ENCODE data around the gene METRNL. TPM values are rescaled to one million over a fixed set of nuclear protein-coding genes. Genes with fewer than 3 reads are reported as not detected.
"Not testable (repeated sequence)": the region's sequence is repeated elsewhere in the genome, so short reads cannot be mapped to it uniquely, and the experiment has no call there.

METRNL gene
- total RNA-seq, 4 donors from 2014 or later: 25.0 to 44.4 (median 35.8) TPM

GRCh38 chr17:83053739-83054451 is 25.5 kb upstream of the METRNL start:
- Histone ChIP-seq H3K36me3 (no peaks in the 10 kb centered on the region), H3K4me3 (no peak overlapping the region), H3K4me1 (peaks cover 4 to 9% of the 10 kb centered on the region in 2 donors), H3K9me3 (no peaks in the 10 kb centered on the region), H3K27ac (peak overlapping the region; percentile 59 to 81), H3K27me3 (no peaks in the 10 kb centered on the region)
- intact Hi-C loops (cut with DNase I; ENCODE audit: low total_unique reads): no loop called here
- DNase-seq: peak; percentile 21 to 67
- no peak for TF ChIP-seq CTCF (IDR thresholded peaks at IDR 0.05)
- TF ChIP-seq POLR2A (IDR thresholded peaks at IDR 0.05): no peak

GRCh38 chr17:83054518-83055125 is 24.8 kb upstream of the METRNL start:
- TF ChIP-seq CTCF (IDR thresholded peaks at IDR 0.05) (no peak), POLR2A (IDR thresholded peaks at IDR 0.05) (no peak)
- intact Hi-C loops (cut with DNase I; ENCODE audit: low total_unique reads): no loop called here
- no peaks in the 10 kb centered on the region for H3K9me3 ChIP-seq
- H3K36me3 ChIP-seq: no peaks in the 10 kb centered on the region
- H3K4me1 ChIP-seq: peaks cover 4 to 9% of the 10 kb centered on the region in 2 donors
- H3K27ac ChIP-seq: peak overlapping the region; percentile 59 to 81
- H3K27me3 ChIP-seq: no peaks in the 10 kb centered on the region
- no peak overlapping the region for H3K4me3 ChIP-seq
- DNase-seq: no peak

GRCh38 chr17:83055176-83055575 is 24.2 kb upstream of the METRNL start:
- H3K9me3 ChIP-seq; H3K27me3 ChIP-seq; H3K27ac ChIP-seq; intact Hi-C loops (cut with DNase I; ENCODE audit: low total_unique reads); H3K4me3 ChIP-seq; H3K36me3 ChIP-seq; H3K4me1 ChIP-seq: not testable (repeated sequence)
- DNase-seq: peak in 1 of 2 donors; percentile 15

- Histone ChIP-seq H3K36me3 (no peaks in the 10 kb centered on the region), H3K9me3 (no peaks in the 10 kb centered on the region), H3K4me1 (peaks cover 4% of the 10 kb centered on the region in 2 donors), H3K4me3 (no peak overlapping the region), H3K27me3 (no peaks in the 10 kb centered on the region), H3K27ac (peak overlapping the region; percentile 72 to 82)
- intact Hi-C loops (cut with DNase I; ENCODE audit: low total_unique reads): no loop called here
- TF ChIP-seq POLR2A (IDR thresholded peaks at IDR 0.05): no peak
- no peak for TF ChIP-seq CTCF (IDR thresholded peaks at IDR 0.05)
- DNase-seq: peak; percentile 45 to 63
These were observed 23.4 kb upstream of the METRNL start for GRCh38 chr17:83055911-83056582.

- no peaks in the 10 kb centered on the region for H3K9me3 ChIP-seq
- no peaks in the 10 kb centered on the region for H3K36me3 ChIP-seq
- peaks cover 3 to 4% of the 10 kb centered on the region in 2 donors for H3K4me1 ChIP-seq
- DNase-seq: peak; percentile 18 to 50
- no peaks in the 10 kb centered on the region for H3K27me3 ChIP-seq
- intact Hi-C loops (cut with DNase I; ENCODE audit: low total_unique reads): no loop called here
- TF ChIP-seq CTCF (IDR thresholded peaks at IDR 0.05): no peak
- no peak for TF ChIP-seq POLR2A (IDR thresholded peaks at IDR 0.05)
- H3K27ac ChIP-seq: peak overlapping the region; percentile 72 to 82
- H3K4me3 ChIP-seq: no peak overlapping the region
These were observed 22.6 kb upstream of the METRNL start for GRCh38 chr17:83056583-83057396.

Measured in uterus (tissue), 4 donors.